Tibial artery (tissue), 4 donors: ENCODE data around the gene ZBTB17.
A peak's percentile ranks its signal among the peaks of the same experiment; 100 is the strongest.

Source experiments
- DNase-seq, 2 donors: peaks; one replicate each; pipeline ENCODE4 v3.0.0-alpha.2; 2019
- H3K27ac ChIP-seq, 2 donors: fragments of 200-600 bp; sonication (generic) in 1 of 2; 1 replicate in 1 of 2; 2 replicates in 1 of 2; pipeline ENCODE4 v1.5.1; 2018 to 2019; ENCODE audit warnings: mild to moderate bottlenecking in 1 of 2
- H3K27me3 ChIP-seq, 2 donors: fragments of 200-600 bp; sonication (generic) in 1 of 2; one replicate each; pipeline versions ENCODE4 v1.5.1 to v1.6.0; 2016 to 2019
- H3K36me3 ChIP-seq, 3 donors: fragments of 200-600 bp; sonication (generic) in 2 of 3; one replicate each; pipeline ENCODE4 v1.5.1; 2016 to 2019; ENCODE audit warnings: mild to moderate bottlenecking in 2 of 3
- H3K4me1 ChIP-seq, 4 donors: fragments of 200-600 bp; sonication (generic) in 2 of 4; 1 replicate in 3 of 4; 2 replicates in 1 of 4; pipeline ENCODE4 v1.5.1; 2016 to 2019
- H3K4me3 ChIP-seq, 2 donors: fragments of 200-600 bp; sonication (generic) in 1 of 2; 1 replicate in 1 of 2; 2 replicates in 1 of 2; pipeline ENCODE4 v1.5.1; 2018 to 2019; ENCODE audit warnings: mild to moderate bottlenecking in 2 of 2
- H3K9me3 ChIP-seq, 3 donors: fragments of 200-600 bp; sonication (generic) in 1 of 3; one replicate each; pipeline ENCODE4 v1.5.1; 2016 to 2019
- intact Hi-C: fragments of 100-400 bp; cut with DNase I; formaldehyde crosslinking; loops from one replicate; pipeline ENCODE4 v1.15.0; 2023; ENCODE audit warnings: low total_unique reads
- TF ChIP-seq, protein P1 (sequence below), 2 experiments: fragments of 200-600 bp in 1 of 2; fragments of 450-650 bp in 1 of 2; IDR thresholded peaks; one replicate each; pipeline ENCODE4 v1.5.1; 2017 to 2019; ENCODE audit warnings: antibody characterized with exemption in 2 of 2, mild to moderate bottlenecking in 1 of 2, moderate library complexity in 1 of 2

Gene ZBTB17

DNA sequence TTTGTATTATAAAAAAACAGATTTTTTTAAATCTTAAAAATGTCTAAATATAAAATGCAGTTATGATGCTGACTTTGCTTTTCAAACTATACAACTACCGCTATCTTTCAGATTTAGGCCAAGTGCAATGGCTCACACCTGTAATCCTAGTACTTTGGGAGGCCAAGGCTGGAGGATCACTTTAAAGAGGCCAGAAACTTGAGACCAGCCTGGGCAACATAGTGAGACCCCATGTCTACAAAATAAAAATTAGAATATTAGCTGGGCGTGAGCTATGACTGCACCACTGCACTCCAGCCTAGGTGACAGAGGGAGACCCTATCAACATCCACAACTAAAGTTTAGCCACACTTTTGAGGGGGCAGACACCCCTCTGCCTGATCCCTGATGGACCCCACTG lies 20.3 kb downstream of the ZBTB17 start:
- peak overlapping the region; percentile 26 to 48 for H3K27ac ChIP-seq
- TF ChIP-seq, protein P1, sequence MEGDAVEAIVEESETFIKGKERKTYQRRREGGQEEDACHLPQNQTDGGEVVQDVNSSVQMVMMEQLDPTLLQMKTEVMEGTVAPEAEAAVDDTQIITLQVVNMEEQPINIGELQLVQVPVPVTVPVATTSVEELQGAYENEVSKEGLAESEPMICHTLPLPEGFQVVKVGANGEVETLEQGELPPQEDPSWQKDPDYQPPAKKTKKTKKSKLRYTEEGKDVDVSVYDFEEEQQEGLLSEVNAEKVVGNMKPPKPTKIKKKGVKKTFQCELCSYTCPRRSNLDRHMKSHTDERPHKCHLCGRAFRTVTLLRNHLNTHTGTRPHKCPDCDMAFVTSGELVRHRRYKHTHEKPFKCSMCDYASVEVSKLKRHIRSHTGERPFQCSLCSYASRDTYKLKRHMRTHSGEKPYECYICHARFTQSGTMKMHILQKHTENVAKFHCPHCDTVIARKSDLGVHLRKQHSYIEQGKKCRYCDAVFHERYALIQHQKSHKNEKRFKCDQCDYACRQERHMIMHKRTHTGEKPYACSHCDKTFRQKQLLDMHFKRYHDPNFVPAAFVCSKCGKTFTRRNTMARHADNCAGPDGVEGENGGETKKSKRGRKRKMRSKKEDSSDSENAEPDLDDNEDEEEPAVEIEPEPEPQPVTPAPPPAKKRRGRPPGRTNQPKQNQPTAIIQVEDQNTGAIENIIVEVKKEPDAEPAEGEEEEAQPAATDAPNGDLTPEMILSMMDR (IDR thresholded peaks at IDR 0.05) = no peak
- H3K9me3 ChIP-seq = no peaks in the 10 kb centered on the region
- intact Hi-C loops = no loop called here
- peaks cover 5 to 70% (median 48%) of the 10 kb centered on the region in 4 donors for H3K4me1 ChIP-seq
- no peak overlapping the region for H3K4me3 ChIP-seq
- peaks cover 0 to 6% (median 0%) of the 10 kb centered on the region in 3 donors for H3K36me3 ChIP-seq
- DNase-seq = peak in 1 of 2 donors; percentile 48
- H3K27me3 ChIP-seq = no peaks in the 10 kb centered on the region

DNA sequence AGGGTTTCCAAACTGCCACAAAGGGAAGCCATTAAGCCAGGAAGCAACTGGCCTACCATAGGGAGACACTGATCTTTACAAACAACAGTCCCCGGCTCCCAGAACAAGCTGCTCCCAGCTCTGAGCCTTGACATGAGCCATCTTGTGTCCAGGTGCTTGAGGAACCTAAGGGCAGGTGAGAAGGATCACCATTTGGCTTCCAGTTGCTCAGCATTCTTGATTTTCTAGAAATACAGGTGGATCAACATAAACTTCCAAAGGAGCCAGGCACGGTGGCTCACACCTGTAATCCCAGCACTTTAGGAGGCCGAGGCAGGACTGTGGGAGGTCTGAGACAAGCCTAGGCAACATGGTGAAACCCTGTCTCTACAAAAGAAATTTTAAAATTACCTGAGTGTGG lies 21.6 kb downstream of the ZBTB17 start:
- TF ChIP-seq, protein P1 (IDR thresholded peaks at IDR 0.05) = no peak
- Histone ChIP-seq H3K36me3 (peaks cover 0 to 6% (median 0%) of the 10 kb centered on the region in 3 donors), H3K4me3 (no peak overlapping the region), H3K4me1 (peaks cover 11 to 77% (median 58%) of the 10 kb centered on the region in 4 donors), H3K9me3 (no peaks in the 10 kb centered on the region), H3K27ac (peak overlapping the region; percentile 95 to 96), H3K27me3 (no peaks in the 10 kb centered on the region)
- intact Hi-C loops = no loop called here
- DNase-seq = no peak

DNA sequence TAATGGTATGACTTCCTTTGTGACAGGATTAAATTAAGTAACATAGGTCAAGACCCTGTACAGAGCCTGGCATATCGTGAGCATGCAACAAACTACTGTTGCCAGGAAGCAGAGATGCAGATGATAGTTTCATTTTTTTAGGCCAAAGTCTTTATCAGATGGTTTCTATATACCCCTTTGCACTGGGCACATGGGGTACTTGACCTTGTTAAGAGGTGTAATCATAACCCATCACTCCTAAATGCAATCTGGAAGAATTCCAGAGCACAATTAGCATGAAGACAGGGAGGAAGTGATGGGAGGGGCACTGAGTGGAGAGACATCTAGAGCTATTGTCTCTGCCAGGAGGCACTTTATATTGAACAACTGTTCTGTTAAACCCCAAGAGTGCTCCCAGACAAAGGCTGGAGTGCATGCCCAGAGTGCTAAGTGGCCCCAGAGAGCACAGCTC lies 22.1 kb downstream of the ZBTB17 start:
- TF ChIP-seq, protein P1 (IDR thresholded peaks at IDR 0.05) = no peak
- H3K9me3 ChIP-seq = no peaks in the 10 kb centered on the region
- peaks cover 11 to 77% (median 62%) of the 10 kb centered on the region in 4 donors for H3K4me1 ChIP-seq
- peak overlapping the region; percentile 95 to 96 for H3K27ac ChIP-seq
- no peak for DNase-seq
- no peak overlapping the region for H3K4me3 ChIP-seq
- intact Hi-C loops = no loop called here
- peaks cover 0 to 6% (median 0%) of the 10 kb centered on the region in 3 donors for H3K36me3 ChIP-seq
- H3K27me3 ChIP-seq = no peaks in the 10 kb centered on the region

DNA sequence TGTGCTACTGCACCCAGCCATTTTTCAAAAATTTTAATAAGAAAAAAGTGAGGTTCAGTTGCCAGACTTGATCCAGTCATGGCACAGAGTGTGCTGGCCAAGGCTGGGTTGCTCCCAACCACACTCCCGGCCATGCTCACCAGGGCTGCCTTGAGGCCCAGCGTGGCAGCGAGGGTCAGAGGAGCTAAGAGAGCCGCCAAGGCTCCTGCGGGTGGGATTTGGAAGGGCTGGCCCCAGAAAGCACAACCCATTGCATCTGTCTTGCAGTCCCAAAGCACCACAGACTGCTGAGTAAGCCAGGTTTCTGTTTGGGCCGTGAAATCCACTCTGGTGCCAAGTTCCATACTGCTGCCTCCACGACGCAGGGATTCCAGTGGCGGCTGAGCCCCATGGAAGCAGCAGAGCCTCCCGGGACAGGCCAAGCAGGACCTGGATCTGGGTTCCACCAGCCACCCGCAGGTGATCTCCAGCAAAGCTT lies 22.6 kb downstream of the ZBTB17 start:
- peak in 1 of 2 donors; percentile 75 for DNase-seq
- H3K4me1 ChIP-seq = peaks cover 11 to 77% (median 64%) of the 10 kb centered on the region in 4 donors

DNA sequence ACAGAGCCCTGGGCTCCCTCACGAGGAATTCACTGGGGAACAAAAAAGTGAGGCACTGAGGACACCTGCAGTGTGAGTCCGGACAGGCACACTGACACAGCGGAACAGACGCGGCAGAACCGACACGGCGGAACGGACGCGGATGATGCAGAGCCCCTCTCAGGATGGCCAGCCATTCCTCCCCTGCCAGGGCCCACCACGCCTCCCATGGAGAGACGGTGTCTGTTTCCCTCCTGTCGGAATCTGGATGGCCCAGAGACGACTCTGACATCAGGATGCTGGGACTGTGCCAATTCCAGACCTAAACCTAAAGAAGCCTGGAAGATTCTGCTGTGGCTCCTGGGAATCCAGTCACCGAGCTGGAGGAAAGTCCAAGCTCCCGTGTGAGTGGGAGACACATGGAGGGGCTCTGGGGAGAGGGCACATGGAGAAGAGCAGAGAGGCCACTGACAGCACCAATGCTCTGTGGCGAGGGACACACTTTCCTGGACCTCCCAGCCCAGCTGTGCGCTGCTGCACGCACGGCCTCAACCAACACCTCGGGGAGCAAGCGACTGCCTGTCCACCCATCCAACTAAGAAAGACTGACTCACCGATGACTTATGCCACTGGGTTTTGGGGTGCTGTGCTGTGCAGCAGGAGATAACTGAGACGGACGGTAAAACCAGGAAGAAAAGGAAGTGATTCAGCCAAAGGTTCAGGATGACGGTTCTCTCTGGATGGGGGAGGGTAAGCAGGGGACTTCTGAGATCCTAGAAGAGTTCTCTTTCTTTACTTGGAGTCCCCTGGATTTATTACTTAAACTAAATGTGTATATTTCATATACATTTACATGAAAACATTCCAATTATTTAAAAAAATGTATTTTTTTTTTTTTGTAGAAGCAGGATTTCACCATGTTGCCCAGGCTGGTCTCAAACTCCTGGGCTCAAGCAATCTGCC lies 23.3 kb downstream of the ZBTB17 start:
- H3K27me3 ChIP-seq = no peaks in the 10 kb centered on the region
- TF ChIP-seq, protein P1 (IDR thresholded peaks at IDR 0.05) = no peak
- no peak overlapping the region for H3K4me3 ChIP-seq
- H3K36me3 ChIP-seq = peaks cover 0 to 9% (median 0%) of the 10 kb centered on the region in 3 donors
- H3K4me1 ChIP-seq = peaks cover 11 to 81% (median 71%) of the 10 kb centered on the region in 4 donors
- H3K27ac ChIP-seq = peak overlapping the region; percentile 95 to 96
- no peaks in the 10 kb centered on the region for H3K9me3 ChIP-seq
- intact Hi-C loops = no loop called here
- peak in 1 of 2 donors; percentile 67 for DNase-seq

More for the DNA sequence above, 22.6 kb downstream of the ZBTB17 start:
- TF ChIP-seq, protein P1 (IDR thresholded peaks at IDR 0.05) = no peak
- intact Hi-C loops = no loop called here
- Histone ChIP-seq H3K9me3 (no peaks in the 10 kb centered on the region), H3K36me3 (peaks cover 0 to 6% (median 0%) of the 10 kb centered on the region in 3 donors), H3K4me3 (no peak overlapping the region), H3K27ac (peak overlapping the region; percentile 95 to 96), H3K27me3 (no peaks in the 10 kb centered on the region)
